SIG-M5 treated with dmso at 0.1 percent for 504 hours (cell line): ENCODE data around the gene RNU1-3.
"Not testable (repeated sequence)": the region's sequence is repeated elsewhere in the genome, so short reads cannot be mapped to it uniquely, and the experiment has no call there.

ENCODE experiments used
- DNase-seq: peaks from one replicate; lab custom pipeline; 2025; ENCODE audit not compliant: unreplicated experiment; lab: John Stamatoyannopoulos, UW

The RNU1-3 gene

DNA sequence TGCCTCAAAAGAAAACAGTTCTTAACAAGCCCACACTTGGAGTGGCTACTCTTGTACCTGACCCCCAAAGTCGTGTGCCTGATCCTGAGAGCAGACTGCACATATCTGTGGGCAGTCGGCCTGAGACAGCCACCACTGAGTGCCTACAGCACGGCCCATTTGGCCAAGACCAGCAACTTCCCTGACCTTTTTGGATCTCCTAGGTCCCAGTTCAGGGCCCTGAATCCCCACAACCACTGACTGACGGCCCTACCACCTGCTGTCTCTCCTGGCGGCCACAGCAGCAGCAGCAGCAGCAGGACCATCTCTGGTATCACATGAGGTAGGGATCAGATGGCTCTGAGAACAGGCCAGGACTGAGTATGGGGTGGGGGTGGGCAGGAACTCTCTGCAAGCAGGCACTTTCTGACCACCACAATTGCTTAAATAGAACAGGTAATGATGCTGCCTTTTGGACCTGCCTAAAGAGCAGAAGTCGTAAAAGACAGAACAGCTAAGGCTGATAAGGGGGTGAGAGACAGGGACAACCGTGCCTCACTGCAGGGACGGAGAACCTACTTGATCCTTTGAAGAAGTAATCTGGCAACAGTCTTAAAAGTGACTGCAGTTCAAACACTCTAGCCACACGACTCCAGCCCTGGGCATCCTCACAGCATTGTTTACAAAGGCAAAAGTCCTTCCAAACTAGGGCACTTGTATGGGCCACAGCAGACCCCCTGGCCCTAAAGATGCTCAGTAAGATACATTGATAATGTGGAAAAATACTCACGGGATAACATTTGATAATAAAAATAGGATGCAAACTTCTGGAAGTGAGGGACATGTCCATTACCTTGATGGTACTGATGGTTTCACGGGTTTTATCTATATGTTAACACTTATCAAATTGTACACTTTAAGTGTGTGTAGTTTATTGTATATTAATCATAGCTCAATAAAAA, 27.4 kb downstream of the RNU1-3 start:
- not testable (repeated sequence) for DNase-seq

DNA sequence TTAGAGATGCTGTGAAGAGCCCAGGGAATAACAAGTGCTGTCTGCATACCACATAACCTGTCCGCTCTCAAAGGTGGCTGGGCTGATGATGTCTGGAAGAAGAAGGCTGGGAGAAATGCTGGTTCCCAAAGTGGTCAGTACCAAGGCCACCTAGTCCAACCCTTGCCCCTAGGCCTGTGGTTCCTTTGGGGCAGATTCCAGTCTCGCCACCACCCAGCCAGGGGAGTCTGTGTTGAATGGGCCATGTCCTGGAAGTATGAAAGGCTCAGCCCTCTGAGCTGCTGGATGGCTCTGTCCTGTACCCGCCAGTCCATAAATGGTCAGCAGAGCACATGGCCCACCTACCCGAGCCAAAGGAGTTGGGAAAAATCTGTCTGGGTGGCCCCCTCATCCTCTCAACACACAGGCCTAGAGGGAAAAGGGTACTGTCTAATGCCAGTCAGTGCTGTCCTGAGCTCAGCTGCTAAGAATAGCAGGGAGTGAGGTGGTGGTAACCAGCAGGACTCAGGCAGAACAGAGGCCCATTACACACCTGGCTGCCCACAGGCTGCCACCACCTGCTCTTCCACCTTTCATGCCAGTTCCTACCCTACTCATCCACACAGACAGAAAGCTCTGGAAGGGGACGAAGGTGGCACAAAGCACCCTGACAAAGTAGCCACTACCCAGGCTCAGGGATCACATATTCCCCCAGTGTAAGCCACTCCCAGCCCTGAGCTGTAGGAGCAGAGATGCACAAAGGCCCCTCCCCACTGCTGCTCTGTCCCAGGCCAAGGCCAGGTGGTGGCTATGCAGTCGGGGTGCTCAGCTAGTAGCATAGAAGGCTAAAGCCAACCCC, 28.6 kb downstream of the RNU1-3 start:
- not testable (repeated sequence) for DNase-seq

GRCh38 chr1:16636551-16637195, 30.1 kb downstream of the RNU1-3 start:
- DNase-seq: not testable (repeated sequence)

DNA sequence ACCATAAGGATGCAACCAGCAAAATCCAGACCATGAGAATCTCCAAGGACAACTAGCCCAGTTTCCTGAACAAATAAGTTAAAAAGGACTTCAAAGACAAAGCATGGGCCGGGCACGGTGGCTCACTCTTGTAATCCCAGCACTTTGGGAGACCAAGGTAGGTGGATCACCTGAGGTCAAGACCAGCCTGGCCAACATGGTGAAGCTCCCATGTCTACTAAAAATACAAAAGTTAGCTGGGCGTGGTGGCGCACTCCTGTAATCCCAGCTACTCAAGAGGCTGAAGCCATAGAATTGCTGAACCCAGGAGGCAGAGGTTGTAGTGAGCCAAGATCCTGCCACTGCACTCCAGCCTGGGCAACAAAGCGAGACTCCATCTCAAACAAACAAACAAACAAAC, 30.8 kb downstream of the RNU1-3 start:
- DNase-seq: not testable (repeated sequence)

DNA sequence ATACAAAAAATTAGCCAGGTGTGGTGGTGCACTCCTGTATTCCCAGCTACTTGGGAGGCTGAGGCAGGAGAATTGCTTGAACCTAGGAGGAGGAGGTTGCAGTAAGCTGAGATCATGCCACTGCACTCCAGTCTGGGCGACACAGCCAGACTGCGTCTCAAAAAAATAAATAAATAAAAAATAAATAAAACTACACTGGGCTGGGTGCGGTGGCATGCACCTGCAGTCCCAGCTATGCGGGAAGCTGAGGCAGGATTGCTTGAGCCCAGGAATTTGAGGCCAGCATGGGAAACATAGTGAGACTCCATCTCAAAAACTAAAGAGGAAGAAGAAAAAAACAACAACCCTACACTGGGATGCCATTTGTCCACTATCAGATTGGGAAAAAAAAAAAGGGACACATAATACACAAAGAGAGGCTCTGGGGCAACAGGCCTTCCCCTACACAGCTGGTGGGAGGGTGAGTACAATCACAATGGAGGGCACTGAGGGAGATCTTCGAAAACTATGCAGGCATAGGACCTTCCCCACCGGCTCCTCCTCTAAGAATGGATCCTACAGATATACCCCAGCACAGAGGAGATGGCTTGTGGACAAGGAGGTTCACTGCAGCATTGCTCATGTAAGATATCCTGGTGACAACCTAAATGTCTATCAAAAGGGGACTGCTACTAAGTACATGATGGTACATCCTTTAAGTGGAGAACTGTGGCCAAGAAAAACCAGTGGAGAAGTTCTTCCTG, 33.0 kb downstream of the RNU1-3 start:
- not testable (repeated sequence) for DNase-seq

DNA sequence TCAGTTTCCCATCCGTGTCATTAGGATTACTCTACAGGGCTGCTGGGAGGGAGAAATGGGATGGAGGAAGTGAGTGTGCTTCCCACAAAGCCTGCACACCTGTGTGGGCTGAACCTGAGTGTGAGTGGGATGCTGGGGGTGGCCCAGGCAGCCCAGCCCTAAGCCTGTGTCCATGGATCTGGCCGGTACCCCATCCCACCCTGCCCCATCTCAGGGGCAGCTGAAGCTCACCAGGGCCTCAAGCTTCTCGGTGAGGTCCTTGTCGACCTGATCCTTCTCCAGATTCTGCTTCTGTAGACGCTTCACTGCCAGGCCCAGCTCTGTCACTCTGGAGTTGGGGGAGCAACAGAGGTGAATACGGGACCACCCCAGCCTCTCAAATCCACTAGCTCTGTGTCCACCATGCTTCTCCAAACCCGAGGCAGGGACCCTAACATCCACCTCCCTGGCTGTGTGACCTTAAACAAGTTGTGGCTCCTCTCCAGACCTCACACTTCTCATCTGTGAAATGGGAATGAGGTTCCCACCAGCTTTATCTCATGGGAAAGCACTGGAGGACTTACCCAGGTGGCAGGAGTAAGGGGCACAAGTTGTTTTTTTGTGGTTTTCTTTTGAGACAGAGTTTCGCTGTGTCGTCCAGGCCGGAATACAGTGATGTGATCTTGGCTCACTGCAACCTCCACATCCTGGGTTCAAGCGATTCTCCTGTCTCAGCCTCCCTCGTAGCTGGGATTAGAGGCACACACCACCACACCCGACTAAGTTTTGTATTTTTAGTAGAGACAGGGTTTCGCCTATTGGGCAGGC, 34.5 kb downstream of the RNU1-3 start:
- DNase-seq: not testable (repeated sequence)

- no peak for DNase-seq
These were observed 35.3 kb downstream of the RNU1-3 start for GRCh38 chr1:16631248-16632043.

DNA sequence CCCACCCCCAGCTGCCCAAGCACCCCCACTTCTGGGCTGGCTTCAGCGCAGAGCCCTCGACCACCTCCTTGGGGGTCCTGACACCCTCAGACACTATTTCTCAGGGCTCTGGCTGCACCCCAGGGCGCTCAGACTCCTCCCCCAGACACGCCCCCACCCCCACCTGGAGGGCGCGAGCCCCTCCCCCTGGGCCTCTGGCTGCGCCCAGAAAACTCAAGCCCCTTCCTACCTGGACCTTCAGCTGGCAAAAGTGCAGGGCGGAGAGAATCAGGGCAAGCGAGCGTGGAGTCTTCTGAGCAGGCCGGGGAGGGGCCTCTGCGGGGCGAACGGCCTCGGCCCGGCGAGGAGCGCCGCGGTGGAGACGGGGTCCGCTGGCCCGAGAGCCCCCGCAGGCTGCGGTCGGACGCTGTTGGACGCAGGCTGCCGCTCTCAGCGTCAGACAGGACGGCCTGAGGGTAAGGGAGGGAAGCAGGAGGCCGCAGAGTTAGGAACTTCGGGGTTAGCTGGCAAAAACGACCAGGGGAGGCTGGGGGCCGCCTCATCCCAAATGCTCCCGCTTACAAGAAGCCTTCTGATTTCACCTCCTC, 36.0 kb downstream of the RNU1-3 start:
- DNase-seq: no peak

DNA sequence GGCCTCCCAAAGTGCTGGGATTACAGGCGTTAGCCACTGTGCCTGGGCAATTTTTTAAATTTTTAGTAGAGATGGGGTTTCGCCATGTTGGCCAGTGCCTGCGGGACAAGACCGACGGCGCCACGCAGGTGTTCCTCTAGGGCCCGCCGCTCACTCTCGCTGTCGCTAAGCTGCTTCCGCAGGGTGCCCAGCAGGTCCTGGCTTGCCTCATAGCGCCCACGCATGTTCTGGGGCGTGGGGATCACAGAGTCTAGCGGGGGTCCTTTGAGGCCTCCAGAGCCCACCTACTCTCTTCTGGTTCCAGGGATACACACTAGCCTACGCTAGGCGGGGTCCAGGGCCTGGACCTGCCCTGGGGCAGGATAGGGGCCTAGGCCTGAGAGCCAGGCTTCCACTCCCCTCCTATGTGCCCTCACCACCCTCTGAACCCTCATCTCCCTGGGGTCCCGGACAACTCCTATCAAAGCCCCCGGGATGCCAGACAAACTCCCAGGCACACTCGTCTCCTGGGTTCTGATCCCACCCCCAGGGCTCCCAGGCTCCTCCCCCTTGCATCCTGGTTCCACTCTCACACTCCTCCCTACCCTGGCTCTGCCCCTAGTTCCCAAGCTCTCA, 36.7 kb downstream of the RNU1-3 start:
- DNase-seq: not testable (repeated sequence)

DNA sequence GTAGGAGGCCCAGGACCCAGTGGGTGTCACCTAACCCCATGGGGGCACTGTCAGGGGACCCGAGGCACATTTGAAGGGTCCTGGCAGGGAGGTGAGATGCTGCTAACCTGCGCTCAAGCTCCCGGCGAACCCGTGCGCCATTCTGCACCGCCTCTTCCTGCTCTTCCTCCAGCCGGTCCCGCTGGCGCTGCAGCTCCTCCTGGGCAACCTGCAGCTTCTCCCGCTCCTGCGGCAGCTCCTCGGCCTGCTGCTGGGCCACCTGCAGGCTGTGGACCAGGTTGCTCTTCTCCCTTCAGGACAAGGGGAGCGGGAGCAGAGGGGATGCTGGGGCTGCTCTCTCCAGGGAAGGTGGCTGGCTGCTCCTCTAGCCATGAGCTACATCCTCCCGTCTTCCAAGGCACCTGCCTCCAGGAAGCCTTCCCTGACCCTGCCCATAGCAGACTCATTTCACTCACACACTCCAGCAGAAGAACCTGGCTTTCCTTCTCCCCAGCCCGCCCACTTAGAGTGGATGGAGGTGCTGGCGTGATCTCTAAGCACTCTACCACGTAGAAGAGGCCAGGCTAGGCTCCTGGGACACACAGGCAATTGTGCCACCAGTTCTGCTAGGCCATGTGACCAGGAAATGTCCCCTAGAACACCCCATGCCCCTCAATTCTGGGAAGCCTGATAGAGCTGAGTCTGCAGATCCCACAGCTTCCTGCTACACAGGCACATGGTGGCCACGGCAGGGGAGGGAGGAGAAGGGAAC, 38.2 kb downstream of the RNU1-3 start:
- DNase-seq: no peak

- not testable (repeated sequence) for DNase-seq
These were observed 40.3 kb downstream of the RNU1-3 start for GRCh38 chr1:16626409-16626983.

GRCh38 chr1:16625497-16626408, 41.0 kb downstream of the RNU1-3 start:
- DNase-seq: no peak

DNA sequence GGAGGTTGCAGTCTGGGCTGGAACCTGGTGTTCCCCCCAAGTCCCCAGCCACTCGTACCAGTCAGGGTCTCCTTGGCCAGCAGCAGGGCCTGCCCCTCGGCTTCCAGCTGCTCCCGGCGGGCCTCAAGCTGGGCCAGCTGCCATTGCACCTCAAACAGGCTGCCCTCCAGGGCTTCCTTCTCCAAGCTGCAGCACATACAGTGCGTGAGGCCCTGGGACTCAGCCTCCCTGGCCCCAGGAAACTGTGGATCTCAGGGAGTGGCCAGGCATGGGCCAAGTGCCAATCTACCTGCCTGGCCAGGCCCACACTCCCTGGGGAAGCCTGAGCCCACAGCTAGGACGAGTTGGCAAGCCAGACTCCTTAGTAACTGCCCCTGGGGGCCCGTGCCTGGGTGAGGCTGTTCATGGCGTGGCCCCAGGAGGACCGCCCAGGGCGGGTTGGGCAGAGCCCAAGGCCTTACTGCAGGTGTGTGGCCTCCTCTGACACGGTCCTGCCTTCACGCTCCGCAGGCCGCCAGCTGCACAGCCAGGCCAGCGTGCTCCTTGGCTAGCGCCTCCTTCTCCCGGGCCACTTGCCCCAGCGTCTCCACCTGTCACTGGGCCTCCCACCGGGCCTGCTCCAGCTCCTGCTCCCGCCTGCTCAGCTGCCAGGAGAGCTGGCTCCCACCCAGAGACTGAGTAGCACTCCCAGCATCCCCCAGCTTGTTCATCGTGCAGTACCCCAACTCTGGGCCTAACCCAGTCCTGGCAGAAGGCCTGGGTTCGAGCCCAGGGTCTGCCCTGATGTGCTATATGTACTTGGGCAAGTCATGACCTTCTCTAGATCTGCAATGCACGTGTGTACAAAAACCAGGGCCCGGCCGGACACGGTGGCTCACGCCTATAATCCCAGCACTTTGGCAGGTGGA, 42.7 kb downstream of the RNU1-3 start:
- not testable (repeated sequence) for DNase-seq

- DNase-seq: not testable (repeated sequence)
These were observed 43.4 kb downstream of the RNU1-3 start for GRCh38 chr1:16623337-16623736.
